ENCODE results near the gene PCK2.

Gene PCK2

GRCh38 chr14:24119691-24120090, 25.6 kb downstream of the PCK2 start:
- Histone ChIP-seq H3K27ac (no peak overlapping the region), H3K36me3 (peaks cover 57% of the 10 kb centered on the region)
- TF ChIP-seq, protein P1, sequence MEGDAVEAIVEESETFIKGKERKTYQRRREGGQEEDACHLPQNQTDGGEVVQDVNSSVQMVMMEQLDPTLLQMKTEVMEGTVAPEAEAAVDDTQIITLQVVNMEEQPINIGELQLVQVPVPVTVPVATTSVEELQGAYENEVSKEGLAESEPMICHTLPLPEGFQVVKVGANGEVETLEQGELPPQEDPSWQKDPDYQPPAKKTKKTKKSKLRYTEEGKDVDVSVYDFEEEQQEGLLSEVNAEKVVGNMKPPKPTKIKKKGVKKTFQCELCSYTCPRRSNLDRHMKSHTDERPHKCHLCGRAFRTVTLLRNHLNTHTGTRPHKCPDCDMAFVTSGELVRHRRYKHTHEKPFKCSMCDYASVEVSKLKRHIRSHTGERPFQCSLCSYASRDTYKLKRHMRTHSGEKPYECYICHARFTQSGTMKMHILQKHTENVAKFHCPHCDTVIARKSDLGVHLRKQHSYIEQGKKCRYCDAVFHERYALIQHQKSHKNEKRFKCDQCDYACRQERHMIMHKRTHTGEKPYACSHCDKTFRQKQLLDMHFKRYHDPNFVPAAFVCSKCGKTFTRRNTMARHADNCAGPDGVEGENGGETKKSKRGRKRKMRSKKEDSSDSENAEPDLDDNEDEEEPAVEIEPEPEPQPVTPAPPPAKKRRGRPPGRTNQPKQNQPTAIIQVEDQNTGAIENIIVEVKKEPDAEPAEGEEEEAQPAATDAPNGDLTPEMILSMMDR (IDR thresholded peaks at IDR 0.05; ENCODE audit: low read depth, low read length): no peak

GRCh38 chr14:24121210-24121609, 27.1 kb downstream of the PCK2 start:
- Histone ChIP-seq H3K4me3 (ENCODE audit: low read depth, low read length) (no peak overlapping the region), H3K9me3 (ENCODE audit: severe bottlenecking) (no peaks in the 10 kb centered on the region), H3K27ac (no peak overlapping the region), H3K27me3 (ENCODE audit: insufficient read depth, low read depth, severe bottlenecking) (no peaks in the 10 kb centered on the region), H3K36me3 (peaks cover 57% of the 10 kb centered on the region)
- DNase-seq: no peak
- TF ChIP-seq, protein P1 (IDR thresholded peaks at IDR 0.05; ENCODE audit: low read depth, low read length): no peak

More at GRCh38 chr14:24119691-24120090, 25.6 kb downstream of the PCK2 start:
- DNase-seq: no peak
- Histone ChIP-seq H3K4me3 (ENCODE audit: low read depth, low read length) (no peak overlapping the region), H3K27me3 (ENCODE audit: insufficient read depth, low read depth, severe bottlenecking) (no peaks in the 10 kb centered on the region), H3K9me3 (ENCODE audit: severe bottlenecking) (no peaks in the 10 kb centered on the region)

- no peak overlapping the region for H3K4me3 ChIP-seq (ENCODE audit: low read depth, low read length)
- no peaks in the 10 kb centered on the region for H3K27me3 ChIP-seq (ENCODE audit: insufficient read depth, low read depth, severe bottlenecking)
- H3K9me3 ChIP-seq (ENCODE audit: severe bottlenecking): no peaks in the 10 kb centered on the region
- TF ChIP-seq, protein P1 (IDR thresholded peaks at IDR 0.05; ENCODE audit: low read depth, low read length): no peak
- peaks cover 45% of the 10 kb centered on the region for H3K36me3 ChIP-seq
- no peak overlapping the region for H3K27ac ChIP-seq
- DNase-seq: no peak
Observed at GRCh38 chr14:24122416-24122815, 28.3 kb downstream of the PCK2 start.

DNA sequence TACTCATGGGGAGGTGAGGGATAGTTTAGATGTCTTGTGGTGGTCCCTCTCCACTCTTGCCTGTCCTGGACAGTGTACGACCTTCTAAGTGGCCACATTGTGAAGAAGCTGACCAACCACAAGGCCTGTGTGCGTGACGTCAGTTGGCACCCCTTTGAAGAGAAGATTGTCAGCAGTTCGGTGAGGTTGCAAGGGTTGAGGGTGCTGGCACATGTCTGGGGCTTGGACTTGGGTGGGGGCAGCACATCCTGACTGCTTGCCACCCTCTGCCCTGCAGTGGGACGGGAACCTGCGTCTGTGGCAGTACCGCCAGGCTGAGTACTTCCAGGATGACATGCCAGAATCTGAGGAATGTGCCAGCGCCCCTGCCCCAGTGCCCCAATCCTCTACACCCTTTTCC, 28.8 kb downstream of the PCK2 start:
- no peak overlapping the region for H3K4me3 ChIP-seq (ENCODE audit: low read depth, low read length)
- peaks cover 40% of the 10 kb centered on the region for H3K36me3 ChIP-seq
- no peak overlapping the region for H3K27ac ChIP-seq

GRCh38 chr14:24123424-24124417, 29.6 kb downstream of the PCK2 start:
- no peak for DNase-seq
- peaks cover 32% of the 10 kb centered on the region for H3K36me3 ChIP-seq
- H3K27ac ChIP-seq: no peak overlapping the region

More for the DNA sequence above, 28.8 kb downstream of the PCK2 start:
- H3K27me3 ChIP-seq (ENCODE audit: insufficient read depth, low read depth, severe bottlenecking): no peaks in the 10 kb centered on the region
- no peak for DNase-seq
- H3K9me3 ChIP-seq (ENCODE audit: severe bottlenecking): no peaks in the 10 kb centered on the region
- TF ChIP-seq, protein P1 (IDR thresholded peaks at IDR 0.05; ENCODE audit: low read depth, low read length): no peak

More at GRCh38 chr14:24123424-24124417, 29.6 kb downstream of the PCK2 start:
- TF ChIP-seq, protein P1 (IDR thresholded peaks at IDR 0.05; ENCODE audit: low read depth, low read length): no peak
- no peak overlapping the region for H3K4me3 ChIP-seq (ENCODE audit: low read depth, low read length)
- no peaks in the 10 kb centered on the region for H3K9me3 ChIP-seq (ENCODE audit: severe bottlenecking)
- H3K27me3 ChIP-seq (ENCODE audit: insufficient read depth, low read depth, severe bottlenecking): no peaks in the 10 kb centered on the region

All from WERI-Rb-1 (cell line).